ENCODE measurements around the gene PPP1R1B. TPM values are rescaled to one million over a fixed set of nuclear protein-coding genes. Genes with fewer than 3 reads are reported as not detected.

PPP1R1B gene
- total RNA-seq, 1 experiment from 2014 or later: not detected

DNA sequence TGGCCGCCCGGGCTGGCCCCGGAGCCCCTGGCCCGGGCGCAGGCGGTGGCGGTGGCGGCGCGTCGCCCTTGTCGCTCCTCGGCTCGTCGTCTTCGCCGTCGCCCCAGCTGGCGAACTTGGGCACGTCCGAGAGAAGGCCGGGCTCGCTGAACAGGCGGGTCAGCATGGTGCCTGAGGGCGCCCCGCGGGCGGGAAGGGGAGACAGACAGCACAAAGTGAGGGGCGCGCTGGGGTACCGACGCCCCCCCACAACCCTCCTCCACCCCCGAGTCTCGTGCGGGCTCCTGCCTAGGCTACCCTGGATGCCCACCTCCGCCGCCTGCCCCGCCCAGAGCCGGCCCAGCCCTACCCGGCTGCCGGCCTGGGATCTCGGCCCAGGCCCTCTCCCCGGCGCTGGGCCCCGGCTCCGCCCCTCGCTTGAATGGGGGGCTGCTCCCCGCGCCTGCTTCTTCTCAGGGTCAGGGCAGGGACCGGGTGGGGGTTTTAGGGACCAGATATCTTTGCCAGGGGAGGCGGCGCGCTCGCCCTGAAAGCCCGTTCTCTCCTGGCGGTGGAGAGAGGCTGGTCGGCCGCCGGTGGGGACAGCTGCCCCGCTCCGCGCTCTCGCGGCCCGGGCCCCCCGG, 20.2 kb upstream of the PPP1R1B start:
- H3K27me3 ChIP-seq (replicated peaks; ENCODE audit: control insufficient read depth, insufficient read depth, low read length): peaks cover 5% of the 10 kb centered on the region
- DNase-seq: no peak
- intact Hi-C loops (cut with micrococcal nuclease; ENCODE audit: unreplicated experiment): no loop called here
- POLR2A ChIA-PET: no interaction called here
- no peak overlapping the region for H3K27ac Mint-ChIP-seq (ENCODE audit: unreplicated experiment)
- no peaks in the 10 kb centered on the region for H3K36me3 ChIP-seq (ENCODE audit: control insufficient read depth, insufficient read depth, low read length)
- H3K27me3 Mint-ChIP-seq (ENCODE audit: insufficient read depth, unreplicated experiment): peaks cover 40% of the 10 kb centered on the region
- no peaks in the 10 kb centered on the region for H3K9me3 Mint-ChIP-seq (ENCODE audit: unreplicated experiment)
- TF ChIP-seq, protein P1, sequence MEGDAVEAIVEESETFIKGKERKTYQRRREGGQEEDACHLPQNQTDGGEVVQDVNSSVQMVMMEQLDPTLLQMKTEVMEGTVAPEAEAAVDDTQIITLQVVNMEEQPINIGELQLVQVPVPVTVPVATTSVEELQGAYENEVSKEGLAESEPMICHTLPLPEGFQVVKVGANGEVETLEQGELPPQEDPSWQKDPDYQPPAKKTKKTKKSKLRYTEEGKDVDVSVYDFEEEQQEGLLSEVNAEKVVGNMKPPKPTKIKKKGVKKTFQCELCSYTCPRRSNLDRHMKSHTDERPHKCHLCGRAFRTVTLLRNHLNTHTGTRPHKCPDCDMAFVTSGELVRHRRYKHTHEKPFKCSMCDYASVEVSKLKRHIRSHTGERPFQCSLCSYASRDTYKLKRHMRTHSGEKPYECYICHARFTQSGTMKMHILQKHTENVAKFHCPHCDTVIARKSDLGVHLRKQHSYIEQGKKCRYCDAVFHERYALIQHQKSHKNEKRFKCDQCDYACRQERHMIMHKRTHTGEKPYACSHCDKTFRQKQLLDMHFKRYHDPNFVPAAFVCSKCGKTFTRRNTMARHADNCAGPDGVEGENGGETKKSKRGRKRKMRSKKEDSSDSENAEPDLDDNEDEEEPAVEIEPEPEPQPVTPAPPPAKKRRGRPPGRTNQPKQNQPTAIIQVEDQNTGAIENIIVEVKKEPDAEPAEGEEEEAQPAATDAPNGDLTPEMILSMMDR (IDR thresholded peaks at IDR 0.05; ENCODE audit: insufficient read depth in 1 of 2, low read depth in 1 of 2, low read length in 1 of 2, severe bottlenecking in 1 of 2, unreplicated experiment in 1 of 2): no peak
- no peaks in the 10 kb centered on the region for H3K4me1 Mint-ChIP-seq (ENCODE audit: low read depth, unreplicated experiment)
- H3K4me3 ChIP-seq (ENCODE audit: low read depth, low read length): no peak overlapping the region
- H3K9me3 ChIP-seq: no peaks in the 10 kb centered on the region
- H3K4me3 Mint-ChIP-seq (ENCODE audit: unreplicated experiment): peak overlapping the region; percentile 33
- H3K4me1 ChIP-seq: peaks cover 14% of the 10 kb centered on the region; the same call in 1 of the 2 replicates
- H3K36me3 Mint-ChIP-seq (ENCODE audit: insufficient read depth, unreplicated experiment): no peaks in the 10 kb centered on the region
- no TSS peak for BruUV-seq (replicated peaks)
- CTCF ChIA-PET: interaction anchor here (4.0 kb wide), 1 partner anchor 15 kb away, joined by 14 read pairs; no protein-coding TSS in a partner anchor

DNA sequence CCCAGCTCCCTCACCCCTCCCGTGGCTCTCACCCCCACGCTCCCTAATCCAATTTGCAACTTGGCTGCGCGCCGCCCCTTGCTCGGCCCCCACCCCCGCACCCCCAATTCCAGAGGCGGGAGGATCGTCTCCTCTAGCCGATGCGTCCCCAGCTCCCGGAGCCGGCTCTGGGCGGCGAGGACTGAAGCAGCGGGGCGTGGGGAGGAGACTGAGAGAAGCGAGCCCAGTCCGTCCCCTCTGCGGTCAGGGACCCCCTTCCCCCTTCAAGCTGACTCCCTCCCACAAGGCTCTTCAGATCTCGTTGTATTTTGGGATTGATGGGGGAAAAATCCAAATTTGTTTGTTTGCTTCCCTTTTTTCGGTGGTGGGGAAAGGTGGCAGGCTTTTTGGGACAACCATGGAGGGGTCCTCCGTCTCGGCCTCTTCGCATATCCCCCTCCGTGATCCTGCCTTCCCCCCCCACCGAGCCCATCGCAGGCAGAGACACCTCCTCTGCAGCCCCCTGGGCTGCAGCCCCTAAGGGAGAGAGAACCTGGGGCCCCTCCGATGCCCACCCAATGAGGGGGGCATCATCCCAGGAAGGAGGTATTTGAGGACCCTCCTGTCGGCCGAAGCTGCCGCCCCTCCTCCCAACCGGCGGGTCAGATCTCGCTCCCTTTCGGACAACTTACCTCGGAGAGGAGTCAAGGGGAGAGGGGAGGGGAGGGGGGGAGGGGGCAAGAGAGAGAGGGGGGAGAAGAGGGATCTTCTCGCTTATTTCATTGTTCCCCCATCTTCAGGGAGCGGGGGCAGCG, 19.5 kb upstream of the PPP1R1B start:
- H3K36me3 Mint-ChIP-seq (ENCODE audit: insufficient read depth, unreplicated experiment): no peaks in the 10 kb centered on the region
- H3K27me3 Mint-ChIP-seq (ENCODE audit: insufficient read depth, unreplicated experiment): peaks cover 35% of the 10 kb centered on the region
- H3K27ac Mint-ChIP-seq (ENCODE audit: unreplicated experiment): no peak overlapping the region
- Histone ChIP-seq H3K4me1 (peaks cover 14% of the 10 kb centered on the region; the same call in 1 of the 2 replicates), H3K36me3 (ENCODE audit: control insufficient read depth, insufficient read depth, low read length) (no peaks in the 10 kb centered on the region), H3K9me3 (no peaks in the 10 kb centered on the region), H3K4me3 (ENCODE audit: low read depth, low read length) (no peak overlapping the region), H3K27me3 (replicated peaks; ENCODE audit: control insufficient read depth, insufficient read depth, low read length) (peaks cover 3% of the 10 kb centered on the region; the same call in 1 of the 2 replicates)
- POLR2A ChIA-PET: no interaction called here
- no peaks in the 10 kb centered on the region for H3K4me1 Mint-ChIP-seq (ENCODE audit: low read depth, unreplicated experiment)
- CTCF ChIA-PET: interaction anchor here (4.0 kb wide), 1 partner anchor 15 kb away, joined by 14 read pairs; no protein-coding TSS in a partner anchor
- H3K4me3 Mint-ChIP-seq (ENCODE audit: unreplicated experiment): peak overlapping the region; percentile 33
- TF ChIP-seq, protein P1 (IDR thresholded peaks at IDR 0.05; ENCODE audit: insufficient read depth in 1 of 2, low read depth in 1 of 2, low read length in 1 of 2, severe bottlenecking in 1 of 2, unreplicated experiment in 1 of 2): no peak
- no peak for DNase-seq
- intact Hi-C loops (cut with micrococcal nuclease; ENCODE audit: unreplicated experiment): no loop called here
- no TSS peak for BruUV-seq (replicated peaks)
- no peaks in the 10 kb centered on the region for H3K9me3 Mint-ChIP-seq (ENCODE audit: unreplicated experiment)

GRCh38 chr17:39607851-39608130, 19.0 kb upstream of the PPP1R1B start, which contains the start of gene NEUROD2:
TSS of gene NEUROD2 (minus strand) at chr17:39607920. CDS start at chr17:39606599, 1,321 bp downstream.
- no TSS peak for BruUV-seq (replicated peaks)
- Histone ChIP-seq H3K4me1 (peaks cover 14% of the 10 kb centered on the region; the same call in 1 of the 2 replicates), H3K36me3 (ENCODE audit: control insufficient read depth, insufficient read depth, low read length) (no peaks in the 10 kb centered on the region), H3K9me3 (no peaks in the 10 kb centered on the region), H3K4me3 (ENCODE audit: low read depth, low read length) (no peak within 1 kb of the TSS), H3K27me3 (replicated peaks; ENCODE audit: control insufficient read depth, insufficient read depth, low read length) (peaks cover 3% of the 10 kb centered on the region; the same call in 1 of the 2 replicates)
- TF ChIP-seq, protein P1 (IDR thresholded peaks at IDR 0.05; ENCODE audit: insufficient read depth in 1 of 2, low read depth in 1 of 2, low read length in 1 of 2, severe bottlenecking in 1 of 2, unreplicated experiment in 1 of 2): no peak
- Mint-ChIP-seq H3K36me3 (ENCODE audit: insufficient read depth, unreplicated experiment) (no peaks in the 10 kb centered on the region), H3K4me3 (ENCODE audit: unreplicated experiment) (peak within 1 kb of the TSS; percentile 33), H3K27ac (ENCODE audit: unreplicated experiment) (no peak within 1 kb of the TSS), H3K4me1 (ENCODE audit: low read depth, unreplicated experiment) (no peaks in the 10 kb centered on the region), H3K9me3 (ENCODE audit: unreplicated experiment) (no peaks in the 10 kb centered on the region), H3K27me3 (ENCODE audit: insufficient read depth, unreplicated experiment) (peaks cover 30% of the 10 kb centered on the region)
- intact Hi-C loops (cut with micrococcal nuclease; ENCODE audit: unreplicated experiment): no loop called here
- ChIA-PET POLR2A (no interaction called here), CTCF (no interaction called here)
- DNase-seq: no peak
